AG09309 (cell line): ENCODE data around the gene ADGRD1.

Experiments used
- DNase-seq: peaks from one replicate; pipeline ENCODE4 v3.0.0-alpha.2; 2010; ENCODE audit warnings: low read depth
- H3K4me3 ChIP-seq: 2 replicates; pipeline ENCODE4 v1.5.1; 2011; ENCODE audit warnings: mild to moderate bottlenecking, low read depth, low read length, moderate library complexity; ENCODE audit not compliant: control insufficient read depth
- TF ChIP-seq, protein P1 (sequence below): IDR thresholded peaks from 2 replicates; pipeline ENCODE4 v1.5.1; 2011; ENCODE audit warnings: mild to moderate bottlenecking, low read depth, low read length, inconsistent platforms; ENCODE audit not compliant: insufficient read depth, control insufficient read depth; ENCODE audit errors: missing control alignments

The ADGRD1 gene

DNA sequence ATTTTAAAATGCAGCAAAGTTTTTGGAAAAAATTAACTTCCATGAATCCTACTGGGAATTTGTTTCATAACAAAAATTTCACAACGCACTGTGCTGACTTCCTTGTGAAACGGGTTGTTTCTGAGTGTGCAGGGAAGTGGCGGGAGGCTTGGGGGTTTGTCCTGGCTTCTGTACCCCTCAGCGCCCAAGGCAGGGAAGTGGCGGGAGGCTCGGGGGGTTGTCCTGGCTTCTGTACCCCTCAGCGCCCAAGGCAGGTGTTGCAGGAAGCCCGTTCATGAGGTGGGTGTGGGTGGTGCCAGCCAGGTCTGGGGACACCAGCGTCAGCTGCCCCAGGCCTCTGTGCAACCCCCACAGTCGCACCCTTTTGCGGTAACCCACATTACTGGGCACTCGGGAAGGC, 25.1 kb downstream of the ADGRD1 start:
- DNase-seq, result no peak
- H3K4me3 ChIP-seq, result no peak overlapping the region
- TF ChIP-seq, protein P1, sequence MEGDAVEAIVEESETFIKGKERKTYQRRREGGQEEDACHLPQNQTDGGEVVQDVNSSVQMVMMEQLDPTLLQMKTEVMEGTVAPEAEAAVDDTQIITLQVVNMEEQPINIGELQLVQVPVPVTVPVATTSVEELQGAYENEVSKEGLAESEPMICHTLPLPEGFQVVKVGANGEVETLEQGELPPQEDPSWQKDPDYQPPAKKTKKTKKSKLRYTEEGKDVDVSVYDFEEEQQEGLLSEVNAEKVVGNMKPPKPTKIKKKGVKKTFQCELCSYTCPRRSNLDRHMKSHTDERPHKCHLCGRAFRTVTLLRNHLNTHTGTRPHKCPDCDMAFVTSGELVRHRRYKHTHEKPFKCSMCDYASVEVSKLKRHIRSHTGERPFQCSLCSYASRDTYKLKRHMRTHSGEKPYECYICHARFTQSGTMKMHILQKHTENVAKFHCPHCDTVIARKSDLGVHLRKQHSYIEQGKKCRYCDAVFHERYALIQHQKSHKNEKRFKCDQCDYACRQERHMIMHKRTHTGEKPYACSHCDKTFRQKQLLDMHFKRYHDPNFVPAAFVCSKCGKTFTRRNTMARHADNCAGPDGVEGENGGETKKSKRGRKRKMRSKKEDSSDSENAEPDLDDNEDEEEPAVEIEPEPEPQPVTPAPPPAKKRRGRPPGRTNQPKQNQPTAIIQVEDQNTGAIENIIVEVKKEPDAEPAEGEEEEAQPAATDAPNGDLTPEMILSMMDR, result no peak

DNA sequence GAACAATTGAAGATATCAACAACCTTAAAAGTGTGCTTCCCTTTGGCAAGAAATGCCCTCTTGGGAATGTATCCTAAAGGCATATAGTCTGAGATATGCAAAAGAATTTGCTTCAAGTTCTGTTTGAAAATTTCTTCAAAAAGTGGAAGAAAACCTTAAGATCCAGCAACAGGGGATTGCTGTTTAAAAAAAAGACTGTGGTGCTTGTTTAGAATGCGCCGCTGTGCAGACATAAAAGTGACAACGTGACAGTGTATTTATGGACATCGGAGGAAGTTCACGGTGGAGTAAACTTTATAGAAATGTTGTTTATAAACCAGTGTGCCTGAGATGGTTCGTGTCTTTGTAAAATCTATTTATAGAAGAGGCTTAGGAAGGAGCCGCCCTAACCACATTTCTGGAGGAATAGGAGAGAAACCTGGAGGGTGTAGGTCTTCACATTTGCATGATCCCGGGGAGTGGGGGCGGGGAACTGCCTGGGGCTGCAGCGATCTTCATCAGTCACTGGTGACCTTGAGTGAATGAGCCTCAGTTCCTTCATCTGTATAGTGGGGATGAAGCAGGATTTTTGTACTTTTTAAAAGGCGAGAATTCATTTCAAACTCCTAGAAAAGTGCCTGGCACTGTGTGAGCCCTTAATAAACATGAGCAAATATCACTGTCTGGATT, 27.5 kb downstream of the ADGRD1 start:
- TF ChIP-seq, protein P1, result no peak
- DNase-seq, result no peak
- H3K4me3 ChIP-seq, result no peak overlapping the region

DNA sequence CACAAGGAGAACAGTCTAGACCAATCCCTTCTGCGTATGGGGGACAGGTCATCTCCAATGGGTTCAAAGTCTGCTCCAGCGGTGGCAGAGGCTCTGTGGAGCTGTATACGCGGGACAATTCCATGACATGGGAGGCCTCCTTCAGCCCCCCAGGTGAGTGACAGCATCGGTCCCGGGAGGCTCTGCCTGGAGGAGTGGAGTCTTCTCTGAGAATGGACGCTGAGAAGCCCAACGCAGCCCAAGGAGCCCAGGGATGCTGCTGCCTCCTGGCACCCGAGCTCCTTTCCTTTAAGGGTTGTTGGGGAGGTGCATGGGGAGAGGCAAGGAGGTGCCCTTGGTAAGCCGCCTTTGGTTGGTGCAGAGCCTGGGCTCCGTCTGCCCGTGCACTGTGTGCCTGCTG, 28.2 kb downstream of the ADGRD1 start:
- no peak overlapping the region for H3K4me3 ChIP-seq
- DNase-seq, result no peak
- TF ChIP-seq, protein P1, result no peak

DNA sequence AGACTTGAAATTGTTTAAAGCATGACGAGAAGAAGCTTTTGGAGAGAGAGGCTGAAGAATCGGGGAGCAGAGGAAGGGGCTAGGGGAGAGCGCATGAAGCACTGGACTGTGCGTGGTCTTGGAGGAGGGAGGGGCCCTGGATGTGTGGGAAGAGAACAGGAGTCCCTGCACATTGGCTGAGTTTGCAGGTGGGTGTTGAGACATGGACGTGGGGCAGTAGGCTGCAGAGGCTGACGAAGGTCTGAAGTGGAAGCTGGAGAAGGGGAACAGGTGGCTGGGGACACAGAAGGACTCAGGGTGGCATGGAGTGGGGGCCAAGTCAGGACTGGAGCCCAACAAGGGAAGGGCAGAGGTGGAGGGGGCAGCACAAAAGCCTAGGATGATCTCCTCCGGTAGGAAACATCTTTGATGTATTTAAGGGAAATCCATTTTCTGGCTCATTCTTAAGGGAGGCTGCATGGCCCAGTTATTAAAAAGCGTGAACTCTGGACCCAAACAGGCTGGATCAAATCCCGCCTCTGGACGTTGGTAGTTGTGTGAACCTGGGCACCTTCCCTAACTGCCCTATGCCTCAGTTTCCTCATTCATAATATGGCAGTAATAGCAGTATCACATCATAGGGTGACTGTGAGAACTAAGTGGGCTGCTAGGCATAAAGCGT, 29.0 kb downstream of the ADGRD1 start:
- TF ChIP-seq, protein P1, result no peak
- no peak overlapping the region for H3K4me3 ChIP-seq
- DNase-seq, result no peak

DNA sequence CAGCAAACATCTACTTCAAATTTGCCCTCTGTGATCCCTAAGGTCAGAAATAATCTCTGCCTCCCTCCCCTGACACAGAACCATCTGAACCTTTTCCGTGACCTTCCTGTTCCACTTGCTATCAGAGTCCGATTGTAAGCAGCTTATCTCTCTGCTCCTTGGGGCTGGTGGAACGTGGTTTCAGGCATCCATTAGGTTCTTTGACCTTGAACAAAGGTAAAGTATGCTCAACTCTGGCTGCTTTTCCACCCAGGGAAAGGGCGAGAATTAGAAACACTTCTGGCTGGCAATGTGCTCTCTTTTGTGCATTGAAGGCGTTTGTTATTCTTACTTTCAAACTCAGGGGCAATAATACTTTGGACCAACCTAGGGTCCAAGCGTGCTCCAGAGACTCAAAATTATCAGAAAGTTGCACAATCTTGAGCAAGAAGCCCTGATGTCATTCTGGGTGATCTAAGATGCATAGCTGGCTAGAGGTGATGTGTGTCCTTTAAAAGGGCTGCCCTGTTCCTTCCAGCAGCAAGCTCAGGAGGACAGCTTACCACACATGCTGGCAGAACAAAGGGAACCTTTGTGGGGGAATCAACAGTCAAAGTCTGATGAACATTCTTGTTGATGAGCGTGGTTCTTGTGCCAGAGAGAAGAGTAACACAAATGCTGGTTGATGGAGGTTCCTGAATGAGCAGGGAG, 29.8 kb downstream of the ADGRD1 start:
- no peak overlapping the region for H3K4me3 ChIP-seq
- no peak for DNase-seq
- TF ChIP-seq, protein P1, result no peak

DNA sequence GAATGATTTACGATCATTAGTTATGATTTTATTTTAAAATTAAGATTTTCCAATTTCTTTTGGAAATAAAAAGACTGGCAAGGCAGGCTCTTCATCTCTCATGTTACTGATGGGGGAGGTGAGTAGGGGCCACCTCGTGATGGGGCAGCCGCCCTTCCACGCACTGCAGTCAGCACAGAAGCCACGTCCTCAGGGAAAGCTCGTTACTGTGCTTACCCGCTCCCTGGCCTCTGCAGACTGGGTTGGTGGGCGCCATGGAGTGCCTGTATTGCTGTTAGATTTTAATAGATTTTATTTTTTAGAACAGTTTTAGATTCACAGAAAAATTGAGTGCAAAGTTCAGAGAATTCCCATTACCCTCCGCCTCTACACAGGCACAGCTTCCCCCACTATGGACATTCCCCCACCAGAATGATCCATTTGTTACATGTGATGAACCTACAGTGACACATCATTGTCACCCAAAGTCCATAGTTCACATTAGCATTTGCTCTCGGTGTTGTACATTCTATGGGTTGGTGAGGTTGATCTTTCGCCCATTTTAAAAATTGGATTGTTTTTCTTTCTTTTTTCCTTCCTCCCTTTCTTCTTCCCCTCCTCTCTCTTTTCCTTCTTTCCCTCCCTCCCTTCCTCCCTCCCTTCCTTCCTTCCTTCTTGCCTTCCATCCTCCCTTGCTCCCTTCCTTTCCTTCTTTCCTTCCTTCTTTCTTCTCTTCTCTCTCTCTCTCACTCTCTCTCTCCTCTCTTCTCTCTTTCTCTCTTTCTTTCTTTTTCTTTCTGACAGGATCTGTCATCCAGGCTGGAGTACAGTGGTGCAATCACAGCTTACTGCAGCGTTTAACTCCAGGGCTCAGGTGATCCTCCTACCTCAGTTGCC, 30.7 kb downstream of the ADGRD1 start:
- H3K4me3 ChIP-seq, result no peak overlapping the region
- TF ChIP-seq, protein P1, result no peak
- no peak for DNase-seq
